Stimulated activated naive CD8-positive, alpha-beta T cell treated with anti-CD3 and anti-CD28 coated beads, Interleukin-15, amount 100 ng/mL, for 72 hours (primary cell): ENCODE results near the gene ANGPTL8.

Experiments used
- ATAC-seq: fragments of 150-1000 bp; cut with Tn5 transposase; 2 replicates; pipeline ENCODE4 v1.10.0; 2021; ENCODE audit warnings: mild to moderate bottlenecking, moderate library complexity
- DNase-seq, 2 donors: peaks; one replicate each; pipeline ENCODE4 v3.0.0; 2021 to 2022
- H3K27ac Mint-ChIP-seq, 2 donors: one replicate each; pipeline ENCODE4 v1.8.0; 2022; ENCODE audit warnings: mild to moderate bottlenecking in 2 of 2, mixed read lengths in 2 of 2, moderate library complexity in 2 of 2
- H3K27me3 Mint-ChIP-seq: one replicate; pipeline ENCODE4 v1.8.0; 2022; ENCODE audit warnings: mixed read lengths
- H3K4me1 Mint-ChIP-seq: one replicate; pipeline ENCODE4 v1.8.0; 2022; ENCODE audit warnings: mild to moderate bottlenecking, mixed read lengths
- H3K4me3 Mint-ChIP-seq, 2 donors: one replicate each; pipeline ENCODE4 v1.8.0; 2022; ENCODE audit warnings: mild to moderate bottlenecking in 2 of 2, mixed read lengths in 2 of 2, moderate library complexity in 1 of 2
- H3K9me3 Mint-ChIP-seq, 2 donors: one replicate each; pipeline ENCODE4 v1.8.0; 2022; ENCODE audit warnings: mixed read lengths in 2 of 2

ANGPTL8 gene

GRCh38 chr19:11281356-11282049 lies 42.1 kb downstream of the ANGPTL8 start:
- no peak for ATAC-seq
- peaks cover 63% of the 10 kb centered on the region for H3K27me3 Mint-ChIP-seq
- H3K4me3 Mint-ChIP-seq: no peak overlapping the region
- peaks cover 0 to 10% of the 10 kb centered on the region in 2 donors for H3K9me3 Mint-ChIP-seq
- H3K27ac Mint-ChIP-seq: no peak overlapping the region
- H3K4me1 Mint-ChIP-seq: peaks cover 9% of the 10 kb centered on the region
- DNase-seq: no peak

- peaks cover 16% of the 10 kb centered on the region for H3K4me1 Mint-ChIP-seq
- H3K27ac Mint-ChIP-seq: no peak overlapping the region
- peaks cover 71% of the 10 kb centered on the region for H3K27me3 Mint-ChIP-seq
- peaks cover 0 to 3% of the 10 kb centered on the region in 2 donors for H3K9me3 Mint-ChIP-seq
- ATAC-seq (no peak), DNase-seq (no peak)
- H3K4me3 Mint-ChIP-seq: no peak overlapping the region
Observed at GRCh38 chr19:11284515-11284914, 45.1 kb downstream of the ANGPTL8 start.

- no peaks in the 10 kb centered on the region for H3K9me3 Mint-ChIP-seq
- ATAC-seq (no peak), DNase-seq (no peak)
- H3K4me1 Mint-ChIP-seq: peaks cover 10% of the 10 kb centered on the region
- H3K27me3 Mint-ChIP-seq: peaks cover 84% of the 10 kb centered on the region
- H3K4me3 Mint-ChIP-seq: no peak overlapping the region
- no peak overlapping the region for H3K27ac Mint-ChIP-seq
Observed at GRCh38 chr19:11286312-11286974, 47.0 kb downstream of the ANGPTL8 start.

GRCh38 chr19:11288349-11288748 lies 48.9 kb downstream of the ANGPTL8 start:
- no peak overlapping the region for H3K4me3 Mint-ChIP-seq
- ATAC-seq (no peak), DNase-seq (no peak)
- peaks cover 10% of the 10 kb centered on the region for H3K4me1 Mint-ChIP-seq
- no peaks in the 10 kb centered on the region for H3K9me3 Mint-ChIP-seq
- H3K27ac Mint-ChIP-seq: no peak overlapping the region
- peaks cover 76% of the 10 kb centered on the region for H3K27me3 Mint-ChIP-seq

- no peak overlapping the region for H3K27ac Mint-ChIP-seq
- no peaks in the 10 kb centered on the region for H3K9me3 Mint-ChIP-seq
- peaks cover 17% of the 10 kb centered on the region for H3K4me1 Mint-ChIP-seq
- no peak overlapping the region for H3K4me3 Mint-ChIP-seq
- ATAC-seq (no peak), DNase-seq (no peak)
- H3K27me3 Mint-ChIP-seq: peaks cover 79% of the 10 kb centered on the region
Observed at GRCh38 chr19:11290256-11290655, 50.8 kb downstream of the ANGPTL8 start.

- Mint-ChIP-seq H3K4me3 (no peak overlapping the region), H3K9me3 (no peaks in the 10 kb centered on the region), H3K27ac (no peak overlapping the region), H3K4me1 (peaks cover 17% of the 10 kb centered on the region), H3K27me3 (peaks cover 86% of the 10 kb centered on the region)
- ATAC-seq (no peak), DNase-seq (no peak)
Observed at GRCh38 chr19:11291415-11291814, 52.0 kb downstream of the ANGPTL8 start.
